Endothelial cell of umbilical vein (primary cell): ENCODE results near the gene ZNF827.

Experiments used
- CTCF ChIP-seq, 2 donors: IDR thresholded peaks; 1 replicate in 1 of 2; 2 replicates in 1 of 2; pipeline ENCODE4 v1.5.1; 2011; ENCODE audit warnings: low read length in 2 of 2, mild to moderate bottlenecking in 2 of 2, moderate library complexity in 2 of 2, control low read depth in 1 of 2, inconsistent platforms in 1 of 2, low read depth in 1 of 2; ENCODE audit not compliant: insufficient read depth in 1 of 2; ENCODE audit errors: extremely low read depth in 1 of 2
- EZH2 ChIP-seq: IDR thresholded peaks from 2 replicates; pipeline ENCODE4 v1.6.1; 2012; ENCODE audit warnings: borderline replicate concordance, low read depth, mild to moderate bottlenecking, moderate library complexity, low read length, inconsistent platforms; ENCODE audit not compliant: severe bottlenecking
- JUN ChIP-seq: IDR thresholded peaks from 2 replicates; pipeline ENCODE4 v1.6.1; 2011; ENCODE audit warnings: borderline replicate concordance, low read depth; ENCODE audit not compliant: insufficient read length, insufficient read depth

- TF ChIP-seq JUN, result no peak
- no peak for TF ChIP-seq EZH2
- no peak for TF ChIP-seq CTCF (IDR thresholded peaks at IDR 0.05; ENCODE audit: extremely low read depth in 1 of 2, insufficient read depth in 1 of 2, low read depth in 1 of 2, low read length in 2 of 2)
Observed at GRCh38 chr4:145979160-145979559, 40.5 kb upstream of the ZNF827 start.
